K562 (cell line): ENCODE data around the gene CEBPE. TPM values are rescaled to one million over a fixed set of nuclear protein-coding genes. Genes with fewer than 3 reads are reported as not detected.

Source experiments
- ADNP ChIP-seq: fragments of 200-800 bp; sonication (Bioruptor generic); IDR thresholded peaks from 2 replicates; pipeline ENCODE4 v1.6.1; 2016; ENCODE audit warnings: missing genetic modification characterization, missing compliant biosample characterization
- CCNT2 ChIP-seq: IDR thresholded peaks from 2 replicates; pipeline ENCODE4 v1.6.1; 2011; ENCODE audit warnings: borderline replicate concordance, low read depth, mild to moderate bottlenecking, moderate library complexity, mixed read lengths, low read length; ENCODE audit not compliant: insufficient read length; ENCODE audit errors: extremely low read depth
- CHCHD3 ChIP-seq: fragments of 250-450 bp; sonication (Bioruptor Pico); IDR thresholded peaks from 2 replicates; pipeline ENCODE4 v2.1.2; 2022; ENCODE audit warnings: mild to moderate bottlenecking
- ELF4 ChIP-seq: fragments of 450-650 bp; formaldehyde crosslinking; IDR thresholded peaks from 2 replicates; pipeline ENCODE4 v1.4.0; 2022; ENCODE audit warnings: missing genetic modification characterization
- EP300 ChIP-seq: IDR thresholded peaks from 2 replicates; pipeline ENCODE4 v1.6.1; 2012; ENCODE audit warnings: low read length, improper control_type of control experiment
- GTF2E2 ChIP-seq: fragments of 200-800 bp; sonication (Bioruptor generic); IDR thresholded peaks from 2 replicates; pipeline ENCODE4 v1.6.1; 2016; ENCODE audit warnings: missing genetic modification characterization, missing compliant biosample characterization
- HDAC2 ChIP-seq: fragments of 450-650 bp; IDR thresholded peaks from 2 replicates; pipeline ENCODE4 v1.6.1; 2016; ENCODE audit warnings: mild to moderate bottlenecking
- HNRNPUL1 ChIP-seq: fragments of 200-400 bp; formaldehyde crosslinking; IDR thresholded peaks from 2 replicates; pipeline ENCODE4 v1.6.1; 2017; ENCODE audit warnings: low read length
- HSF4 ChIP-seq: fragments of 250-450 bp; sonication (Bioruptor Pico); IDR thresholded peaks from 2 replicates; pipeline ENCODE4 v2.1.2; 2022; ENCODE audit warnings: mild to moderate bottlenecking, moderate library complexity, borderline replicate concordance
- MAFG ChIP-seq: fragments of 450-650 bp; conservative IDR thresholded peaks from 2 replicates; pipeline ENCODE4 v1.6.1; 2016; ENCODE audit warnings: missing genetic modification characterization, missing compliant biosample characterization
- MIER1 ChIP-seq: fragments of 450-650 bp; IDR thresholded peaks from 2 replicates; pipeline ENCODE4 v1.6.1; 2016; ENCODE audit warnings: antibody characterized with exemption, mild to moderate bottlenecking, low read depth
- MTA2 ChIP-seq: fragments of 450-650 bp; IDR thresholded peaks from 2 replicates; pipeline ENCODE4 v1.6.1; 2016; ENCODE audit warnings: low read depth
- NCOA4 ChIP-seq: fragments of 450-650 bp; IDR thresholded peaks from 2 replicates; pipeline ENCODE4 v1.6.1; 2018; ENCODE audit warnings: mild to moderate bottlenecking; ENCODE audit not compliant: partially characterized antibody
- PHB ChIP-seq: fragments of 250-450 bp; sonication (Bioruptor Pico); IDR thresholded peaks from 2 replicates; pipeline ENCODE4 v1.5.0; 2021
- PRMT5 ChIP-seq: sonication (generic); formaldehyde crosslinking; IDR thresholded peaks from 2 replicates; pipeline ENCODE4 v1.5.0; 2020; ENCODE audit warnings: missing genetic modification reagents
- SETDB1 ChIP-seq: IDR thresholded peaks from one replicate; pipeline ENCODE4 v1.6.1; 2012; ENCODE audit warnings: low read length, control low read depth, inconsistent platforms
- TEAD2 ChIP-seq: fragments of 450-650 bp; IDR thresholded peaks from 2 replicates; pipeline ENCODE4 v1.6.1; 2016; ENCODE audit warnings: missing genetic modification characterization, control low read depth, missing compliant biosample characterization
- ZNF212 ChIP-seq: fragments of 450-650 bp; formaldehyde crosslinking; IDR thresholded peaks from 2 replicates; pipeline ENCODE4 v1.4.0; 2020; ENCODE audit warnings: mild to moderate bottlenecking
- ZNF239 ChIP-seq: fragments of 250-450 bp; sonication (Bioruptor Pico); IDR thresholded peaks from 2 replicates; pipeline ENCODE4 v1.4.0; 2020; ENCODE audit warnings: mild to moderate bottlenecking
- ZNF282 ChIP-seq: sonication (generic); formaldehyde crosslinking; IDR thresholded peaks from 2 replicates; pipeline ENCODE4 v1.8.1; 2023; ENCODE audit warnings: missing genetic modification reagents
- ZNF354B ChIP-seq: fragments of 250-450 bp; sonication (Bioruptor Pico); IDR thresholded peaks from 2 replicates; pipeline ENCODE4 v1.4.0; 2020
- polyA plus RNA-seq, 8 experiments: library from polyadenylated mRNA; depleted of rRNA in 4 of 8; stranded (reverse) in 5 of 8; unstranded in 3 of 8; fragments of >200 nt; fragmentation: Nextera tagmentation in 2 of 8; fragmentation: Illumina TruSeq in 1 of 8; extraction: Ambion mirVana in 2 of 8; extraction: Trizol in 1 of 8; gene quantifications; 2 replicates each; pipeline versions ENCODE4 v1.2.1 to v1.2.3, GENCODE V29; 2011 to 2014; ENCODE audit warnings: inconsistent platforms in 1 of 8, missing spikeins in 1 of 8
- total RNA-seq, 7 experiments: library from RNA; depleted of rRNA in 6 of 7; stranded (reverse); fragments of >200 nt in 6 of 7; fragmentation: Illumina TruSeq in 2 of 7; extraction: Trizol in 2 of 7; gene quantifications; 2 replicates each; pipeline versions ENCODE4 v1.2.1 to v1.2.3, GENCODE V29; 2011 to 2021; ENCODE audit warnings: low replicate concordance in 1 of 7
- TF ChIP-seq, protein P1 (sequence below): fragments of 250-450 bp; sonication (Bioruptor Pico); IDR thresholded peaks from 2 replicates; pipeline ENCODE4 v1.8.0; 2022; ENCODE audit warnings: inconsistent platforms, mild to moderate bottlenecking, moderate library complexity, borderline replicate concordance
- TF ChIP-seq, protein P2 (sequence below): fragments of 450-650 bp; IDR thresholded peaks from 2 replicates; pipeline ENCODE4 v1.6.1; 2016; ENCODE audit warnings: low read depth

CEBPE gene
- total and polyA plus RNA-seq, 9 of the 15 experiments (the other 6 are each of a cell fraction or from before 2014, with no cell fraction given), result 0.09 to 0.15 (median 0.13) TPM; not detected in 6

DNA sequence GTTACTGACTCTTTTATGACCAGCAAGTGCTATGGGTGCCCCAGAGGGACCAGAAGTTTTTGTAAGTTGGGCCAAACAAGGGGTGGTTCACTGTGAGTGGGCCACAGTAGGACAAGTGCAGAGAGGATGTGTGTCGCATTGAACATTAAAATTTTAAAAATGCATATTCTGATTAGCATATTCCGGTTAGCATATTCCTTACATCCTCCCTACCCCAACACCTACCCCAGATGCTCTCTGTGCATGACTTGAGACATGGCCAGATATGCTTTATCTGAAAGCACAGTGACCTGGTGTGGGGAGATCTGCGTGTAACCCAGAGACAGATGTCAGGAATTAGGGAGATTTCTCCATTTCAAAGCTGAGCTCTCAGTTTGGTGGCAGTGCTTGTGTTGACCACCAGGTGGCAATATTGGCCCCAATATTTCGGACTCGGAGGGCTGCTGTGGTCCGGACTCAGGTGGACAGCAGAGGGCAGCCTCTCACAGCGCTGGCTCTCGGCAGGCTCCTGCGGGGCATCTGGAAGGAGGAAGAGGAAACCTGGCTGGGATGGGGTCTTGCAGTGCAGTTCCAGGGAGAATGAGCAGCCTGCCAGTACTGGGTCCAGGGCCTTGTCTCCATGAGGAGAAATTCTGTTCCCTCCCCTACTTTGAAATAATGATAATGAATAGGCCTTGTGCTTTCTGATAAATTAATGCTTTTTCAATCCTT lies 1.6 kb upstream of the CEBPE start (continued):
- no peak for TF ChIP-seq NCOA4
- TF ChIP-seq TEAD2 (tag), result no peak
- TF ChIP-seq GTF2E2 (tag), result no peak
- TF ChIP-seq SETDB1, result no peak
- TF ChIP-seq HDAC2, result no peak
- TF ChIP-seq ELF4 (CRISPR knock-in tag), result no peak
- no peak for TF ChIP-seq ZNF354B
- TF ChIP-seq, protein P1, sequence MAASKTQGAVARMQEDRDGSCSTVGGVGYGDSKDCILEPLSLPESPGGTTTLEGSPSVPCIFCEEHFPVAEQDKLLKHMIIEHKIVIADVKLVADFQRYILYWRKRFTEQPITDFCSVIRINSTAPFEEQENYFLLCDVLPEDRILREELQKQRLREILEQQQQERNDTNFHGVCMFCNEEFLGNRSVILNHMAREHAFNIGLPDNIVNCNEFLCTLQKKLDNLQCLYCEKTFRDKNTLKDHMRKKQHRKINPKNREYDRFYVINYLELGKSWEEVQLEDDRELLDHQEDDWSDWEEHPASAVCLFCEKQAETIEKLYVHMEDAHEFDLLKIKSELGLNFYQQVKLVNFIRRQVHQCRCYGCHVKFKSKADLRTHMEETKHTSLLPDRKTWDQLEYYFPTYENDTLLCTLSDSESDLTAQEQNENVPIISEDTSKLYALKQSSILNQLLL, result no peak
- TF ChIP-seq EP300, result peak; percentile 71
- TF ChIP-seq PRMT5 (CRISPR knock-in tag), result no peak
- no peak for TF ChIP-seq ZNF212 (CRISPR knock-in tag)
- TF ChIP-seq MAFG (tag), result no peak; the same call in 1 of the 2 replicates
- TF ChIP-seq ZNF239 (CRISPR knock-in tag), result no peak
- TF ChIP-seq ADNP (tag), result no peak
- peak; percentile 84 for TF ChIP-seq MTA2
- TF ChIP-seq PHB (CRISPR knock-in tag), result no peak
- TF ChIP-seq HSF4 (CRISPR knock-in tag), result no peak
- TF ChIP-seq, protein P2, sequence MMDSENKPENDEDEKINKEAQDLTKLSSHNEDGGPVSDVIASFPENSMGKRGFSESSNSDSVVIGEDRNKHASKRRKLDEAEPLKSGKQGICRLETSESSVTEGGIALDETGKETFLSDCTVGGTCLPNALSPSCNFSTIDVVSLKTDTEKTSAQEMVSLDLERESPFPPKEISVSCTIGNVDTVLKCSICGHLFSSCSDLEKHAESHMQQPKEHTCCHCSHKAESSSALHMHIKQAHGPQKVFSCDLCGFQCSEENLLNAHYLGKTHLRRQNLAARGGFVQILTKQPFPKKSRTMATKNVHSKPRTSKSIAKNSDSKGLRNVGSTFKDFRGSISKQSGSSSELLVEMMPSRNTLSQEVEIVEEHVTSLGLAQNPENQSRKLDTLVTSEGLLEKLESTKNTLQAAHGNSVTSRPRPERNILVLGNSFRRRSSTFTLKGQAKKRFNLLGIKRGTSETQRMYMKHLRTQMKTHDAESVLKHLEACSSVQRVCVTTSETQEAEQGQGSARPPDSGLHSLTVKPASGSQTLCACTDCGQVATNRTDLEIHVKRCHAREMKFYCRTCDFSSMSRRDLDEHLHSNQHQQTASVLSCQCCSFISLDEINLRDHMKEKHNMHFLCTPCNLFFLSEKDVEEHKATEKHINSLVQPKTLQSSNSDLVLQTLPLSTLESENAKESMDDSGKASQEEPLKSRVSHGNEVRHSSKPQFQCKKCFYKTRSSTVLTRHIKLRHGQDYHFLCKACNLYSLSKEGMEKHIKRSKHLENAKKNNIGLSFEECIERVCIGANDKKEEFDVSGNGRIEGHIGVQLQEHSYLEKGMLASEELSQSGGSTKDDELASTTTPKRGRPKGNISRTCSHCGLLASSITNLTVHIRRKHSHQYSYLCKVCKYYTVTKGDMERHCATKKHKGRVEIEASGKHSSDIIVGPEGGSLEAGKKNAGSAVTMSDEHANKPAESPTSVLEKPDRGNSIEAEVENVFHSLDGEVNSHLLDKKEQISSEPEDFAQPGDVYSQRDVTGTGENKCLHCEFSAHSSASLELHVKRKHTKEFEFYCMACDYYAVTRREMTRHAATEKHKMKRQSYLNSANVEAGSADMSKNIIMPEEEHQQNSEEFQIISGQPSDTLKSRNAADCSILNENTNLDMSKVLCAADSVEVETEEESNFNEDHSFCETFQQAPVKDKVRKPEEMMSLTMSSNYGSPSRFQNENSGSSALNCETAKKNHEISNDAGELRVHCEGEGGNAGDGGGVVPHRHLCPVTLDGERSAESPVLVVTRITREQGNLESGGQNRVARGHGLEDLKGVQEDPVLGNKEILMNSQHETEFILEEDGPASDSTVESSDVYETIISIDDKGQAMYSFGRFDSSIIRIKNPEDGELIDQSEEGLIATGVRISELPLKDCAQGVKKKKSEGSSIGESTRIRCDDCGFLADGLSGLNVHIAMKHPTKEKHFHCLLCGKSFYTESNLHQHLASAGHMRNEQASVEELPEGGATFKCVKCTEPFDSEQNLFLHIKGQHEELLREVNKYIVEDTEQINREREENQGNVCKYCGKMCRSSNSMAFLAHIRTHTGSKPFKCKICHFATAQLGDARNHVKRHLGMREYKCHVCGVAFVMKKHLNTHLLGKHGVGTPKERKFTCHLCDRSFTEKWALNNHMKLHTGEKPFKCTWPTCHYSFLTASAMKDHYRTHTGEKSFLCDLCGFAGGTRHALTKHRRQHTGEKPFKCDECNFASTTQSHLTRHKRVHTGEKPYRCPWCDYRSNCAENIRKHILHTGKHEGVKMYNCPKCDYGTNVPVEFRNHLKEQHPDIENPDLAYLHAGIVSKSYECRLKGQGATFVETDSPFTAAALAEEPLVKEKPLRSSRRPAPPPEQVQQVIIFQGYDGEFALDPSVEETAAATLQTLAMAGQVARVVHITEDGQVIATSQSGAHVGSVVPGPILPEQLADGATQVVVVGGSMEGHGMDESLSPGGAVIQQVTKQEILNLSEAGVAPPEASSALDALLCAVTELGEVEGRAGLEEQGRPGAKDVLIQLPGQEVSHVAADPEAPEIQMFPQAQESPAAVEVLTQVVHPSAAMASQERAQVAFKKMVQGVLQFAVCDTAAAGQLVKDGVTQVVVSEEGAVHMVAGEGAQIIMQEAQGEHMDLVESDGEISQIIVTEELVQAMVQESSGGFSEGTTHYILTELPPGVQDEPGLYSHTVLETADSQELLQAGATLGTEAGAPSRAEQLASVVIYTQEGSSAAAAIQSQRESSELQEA, result no peak
- no peak for TF ChIP-seq CHCHD3
- TF ChIP-seq MIER1, result no peak
- peak; percentile 53 for TF ChIP-seq CCNT2
- no peak for TF ChIP-seq HNRNPUL1
- TF ChIP-seq ZNF282 (CRISPR knock-in tag), result no peak
